ENCODE results near the gene CREG2.

Gene CREG2

DNA sequence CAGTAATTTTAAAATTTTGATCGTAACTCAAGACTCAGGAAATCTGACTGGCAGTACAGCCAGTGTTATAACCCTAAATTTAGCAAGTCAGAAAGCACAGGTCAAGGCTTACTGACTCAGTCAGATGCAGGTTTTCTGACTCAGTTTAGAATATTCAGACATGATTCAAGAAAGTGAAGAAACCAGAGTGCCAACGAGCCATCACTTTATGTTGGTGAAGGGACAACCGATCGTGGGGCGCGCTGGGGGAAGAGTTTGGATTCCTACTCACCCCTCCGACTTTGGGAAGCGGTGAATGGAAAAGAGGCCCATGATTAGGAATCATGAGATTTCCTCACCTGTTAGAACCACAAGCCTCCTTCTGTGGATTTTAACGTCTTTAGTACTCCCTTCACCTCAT lies 79.8 kb downstream of the CREG2 start:
- Mint-ChIP-seq H3K4me1 (ENCODE audit: low read depth) (peaks cover 61% of the 10 kb centered on the region), H3K9me3 (no peaks in the 10 kb centered on the region), H3K36me3 (ENCODE audit: low read depth) (peaks cover 42% of the 10 kb centered on the region), H3K27me3 (ENCODE audit: low read depth) (no peaks in the 10 kb centered on the region), H3K27ac (peak overlapping the region; percentile 99), H3K4me3 (peak overlapping the region; percentile 99)

- Mint-ChIP-seq H3K4me1 (ENCODE audit: low read depth) (peaks cover 60% of the 10 kb centered on the region), H3K27me3 (ENCODE audit: low read depth) (no peaks in the 10 kb centered on the region), H3K36me3 (ENCODE audit: low read depth) (peaks cover 51% of the 10 kb centered on the region), H3K4me3 (peak overlapping the region; percentile 99), H3K27ac (peak overlapping the region; percentile 99), H3K9me3 (no peaks in the 10 kb centered on the region)
These were observed 80.9 kb downstream of the CREG2 start for GRCh38 chr2:101306410-101306809.

GRCh38 chr2:101305492-101306078 lies 81.7 kb downstream of the CREG2 start:
- Mint-ChIP-seq H3K36me3 (ENCODE audit: low read depth) (peaks cover 53% of the 10 kb centered on the region), H3K27me3 (ENCODE audit: low read depth) (no peaks in the 10 kb centered on the region), H3K4me1 (ENCODE audit: low read depth) (peaks cover 57% of the 10 kb centered on the region), H3K9me3 (no peaks in the 10 kb centered on the region), H3K4me3 (peak overlapping the region; percentile 99), H3K27ac (peak overlapping the region; percentile 99)

GRCh38 chr2:101305035-101305434 lies 82.3 kb downstream of the CREG2 start:
- no peaks in the 10 kb centered on the region for H3K27me3 Mint-ChIP-seq (ENCODE audit: low read depth)
- H3K4me1 Mint-ChIP-seq (ENCODE audit: low read depth): peaks cover 53% of the 10 kb centered on the region
- H3K9me3 Mint-ChIP-seq: no peaks in the 10 kb centered on the region
- H3K4me3 Mint-ChIP-seq: peak overlapping the region; percentile 99
- peaks cover 54% of the 10 kb centered on the region for H3K36me3 Mint-ChIP-seq (ENCODE audit: low read depth)
- H3K27ac Mint-ChIP-seq: peak overlapping the region; percentile 99

DNA sequence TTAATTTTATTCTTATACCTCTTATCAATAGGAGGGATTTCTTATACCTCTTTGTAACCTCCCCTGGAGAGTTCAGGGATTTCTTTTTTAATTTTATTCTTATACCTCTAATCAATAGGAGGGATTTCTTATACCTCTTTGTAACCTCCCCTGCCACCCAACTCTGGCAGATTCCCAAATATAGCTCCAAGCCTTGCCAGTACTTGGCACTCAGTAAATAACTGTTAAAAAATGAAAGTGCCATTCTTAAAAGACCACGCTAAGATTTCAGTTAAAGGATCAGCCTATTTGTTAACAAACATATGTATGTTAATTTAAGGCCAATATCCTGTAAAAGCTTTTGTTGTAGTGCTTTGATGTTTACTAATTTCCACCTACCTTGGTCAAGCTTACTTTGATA lies 83.6 kb downstream of the CREG2 start:
- H3K4me1 Mint-ChIP-seq (ENCODE audit: low read depth): peaks cover 55% of the 10 kb centered on the region
- no peaks in the 10 kb centered on the region for H3K9me3 Mint-ChIP-seq
- H3K27me3 Mint-ChIP-seq (ENCODE audit: low read depth): no peaks in the 10 kb centered on the region
- peak overlapping the region; percentile 43 for H3K4me3 Mint-ChIP-seq
- H3K27ac Mint-ChIP-seq: no peak overlapping the region
- peaks cover 61% of the 10 kb centered on the region for H3K36me3 Mint-ChIP-seq (ENCODE audit: low read depth)

- Mint-ChIP-seq H3K36me3 (ENCODE audit: low read depth) (peaks cover 57% of the 10 kb centered on the region), H3K27ac (no peak overlapping the region), H3K4me3 (no peak overlapping the region), H3K27me3 (ENCODE audit: low read depth) (no peaks in the 10 kb centered on the region), H3K9me3 (no peaks in the 10 kb centered on the region), H3K4me1 (ENCODE audit: low read depth) (peaks cover 60% of the 10 kb centered on the region)
These were observed 85.3 kb downstream of the CREG2 start for GRCh38 chr2:101302016-101302415.

GRCh38 chr2:101300836-101301235 lies 86.5 kb downstream of the CREG2 start:
- Mint-ChIP-seq H3K27me3 (ENCODE audit: low read depth) (no peaks in the 10 kb centered on the region), H3K36me3 (ENCODE audit: low read depth) (peaks cover 48% of the 10 kb centered on the region), H3K27ac (no peak overlapping the region), H3K4me1 (ENCODE audit: low read depth) (peaks cover 59% of the 10 kb centered on the region), H3K4me3 (peak overlapping the region; percentile 4), H3K9me3 (no peaks in the 10 kb centered on the region)

GRCh38 chr2:101300164-101300563 lies 87.1 kb downstream of the CREG2 start:
- peak overlapping the region; percentile 0 for H3K4me3 Mint-ChIP-seq
- H3K36me3 Mint-ChIP-seq (ENCODE audit: low read depth): peaks cover 41% of the 10 kb centered on the region
- H3K4me1 Mint-ChIP-seq (ENCODE audit: low read depth): peaks cover 54% of the 10 kb centered on the region

GRCh38 chr2:101299604-101300003 lies 87.7 kb downstream of the CREG2 start:
- Mint-ChIP-seq H3K27ac (no peak overlapping the region), H3K4me1 (ENCODE audit: low read depth) (peaks cover 51% of the 10 kb centered on the region)

More at GRCh38 chr2:101300164-101300563, 87.1 kb downstream of the CREG2 start:
- Mint-ChIP-seq H3K9me3 (no peaks in the 10 kb centered on the region), H3K27me3 (ENCODE audit: low read depth) (no peaks in the 10 kb centered on the region), H3K27ac (peak overlapping the region; percentile 0)

GRCh38 chr2:101297383-101297782 lies 89.9 kb downstream of the CREG2 start:
- no peak overlapping the region for H3K27ac Mint-ChIP-seq

More at GRCh38 chr2:101299604-101300003, 87.7 kb downstream of the CREG2 start:
- H3K9me3 Mint-ChIP-seq: no peaks in the 10 kb centered on the region
- peaks cover 39% of the 10 kb centered on the region for H3K36me3 Mint-ChIP-seq (ENCODE audit: low read depth)
- peak overlapping the region; percentile 0 for H3K4me3 Mint-ChIP-seq
- no peaks in the 10 kb centered on the region for H3K27me3 Mint-ChIP-seq (ENCODE audit: low read depth)

GRCh38 chr2:101296371-101296770 lies 90.9 kb downstream of the CREG2 start:
- H3K9me3 Mint-ChIP-seq: no peaks in the 10 kb centered on the region
- no peaks in the 10 kb centered on the region for H3K27me3 Mint-ChIP-seq (ENCODE audit: low read depth)
- no peak overlapping the region for H3K27ac Mint-ChIP-seq
- H3K4me1 Mint-ChIP-seq (ENCODE audit: low read depth): peaks cover 36% of the 10 kb centered on the region
- peaks cover 21% of the 10 kb centered on the region for H3K36me3 Mint-ChIP-seq (ENCODE audit: low read depth)
- no peak overlapping the region for H3K4me3 Mint-ChIP-seq

More at GRCh38 chr2:101297383-101297782, 89.9 kb downstream of the CREG2 start:
- no peaks in the 10 kb centered on the region for H3K9me3 Mint-ChIP-seq
- peaks cover 30% of the 10 kb centered on the region for H3K36me3 Mint-ChIP-seq (ENCODE audit: low read depth)
- peaks cover 43% of the 10 kb centered on the region for H3K4me1 Mint-ChIP-seq (ENCODE audit: low read depth)
- H3K4me3 Mint-ChIP-seq: no peak overlapping the region
- H3K27me3 Mint-ChIP-seq (ENCODE audit: low read depth): no peaks in the 10 kb centered on the region

GRCh38 chr2:101295895-101296294 lies 91.4 kb downstream of the CREG2 start:
- H3K4me3 Mint-ChIP-seq: no peak overlapping the region
- H3K9me3 Mint-ChIP-seq: no peaks in the 10 kb centered on the region
- H3K27ac Mint-ChIP-seq: no peak overlapping the region
- H3K27me3 Mint-ChIP-seq (ENCODE audit: low read depth): no peaks in the 10 kb centered on the region
- H3K36me3 Mint-ChIP-seq (ENCODE audit: low read depth): peaks cover 20% of the 10 kb centered on the region
- H3K4me1 Mint-ChIP-seq (ENCODE audit: low read depth): peaks cover 33% of the 10 kb centered on the region
